GM12864 (cell line): ENCODE results near the gene RASSF3.
"Not testable (repeated sequence)": the region's sequence is repeated elsewhere in the genome, so short reads cannot be mapped to it uniquely, and the experiment has no call there.

Source experiments
- DNase-seq: peaks from one replicate; pipeline ENCODE4 v3.0.0-alpha.2; 2011; ENCODE audit warnings: low read depth
- H3K4me3 ChIP-seq: 2 replicates; pipeline ENCODE4 v1.5.1; 2011; ENCODE audit warnings: mild to moderate bottlenecking, low read depth, low read length, control low read depth
- TF ChIP-seq, protein P1 (sequence below): IDR thresholded peaks from 2 replicates; pipeline ENCODE4 v1.5.1; 2011; ENCODE audit warnings: low read depth, mild to moderate bottlenecking, moderate library complexity, low read length, control low read depth, inconsistent platforms; ENCODE audit errors: missing control alignments

RASSF3 gene

DNA sequence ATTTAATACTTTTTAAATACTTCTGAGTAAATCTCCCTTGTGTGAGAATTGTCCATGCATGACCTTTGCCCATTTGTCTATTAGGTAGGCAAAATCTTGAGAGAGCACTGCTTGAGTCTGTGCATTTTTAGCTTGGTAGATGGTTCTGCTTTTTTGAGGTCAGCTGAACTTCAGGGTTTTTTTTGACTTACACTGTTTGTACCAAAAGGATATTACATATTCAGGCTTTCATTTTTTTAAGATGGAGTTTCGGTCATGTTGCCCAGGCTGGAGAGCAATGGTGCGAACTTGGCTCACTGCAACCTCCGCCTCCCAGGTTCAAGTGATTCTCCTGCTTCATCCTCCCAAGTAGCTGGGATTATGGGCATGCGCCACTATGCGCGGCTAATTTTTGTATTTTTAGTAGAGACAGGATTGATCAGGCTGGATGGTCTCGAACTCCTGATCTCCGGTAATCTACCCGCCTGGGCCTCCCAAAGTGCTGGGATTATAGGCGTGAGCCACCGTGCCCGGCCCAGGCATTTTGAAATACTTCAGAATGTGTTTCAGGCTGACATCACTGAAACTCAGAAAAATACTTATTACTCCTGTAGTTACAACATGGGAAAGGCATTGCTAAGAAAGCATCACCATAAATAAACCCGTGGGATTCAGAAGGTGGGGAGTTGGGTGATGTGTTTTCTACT lies 11.1 kb downstream of the RASSF3 start:
- TF ChIP-seq, protein P1, sequence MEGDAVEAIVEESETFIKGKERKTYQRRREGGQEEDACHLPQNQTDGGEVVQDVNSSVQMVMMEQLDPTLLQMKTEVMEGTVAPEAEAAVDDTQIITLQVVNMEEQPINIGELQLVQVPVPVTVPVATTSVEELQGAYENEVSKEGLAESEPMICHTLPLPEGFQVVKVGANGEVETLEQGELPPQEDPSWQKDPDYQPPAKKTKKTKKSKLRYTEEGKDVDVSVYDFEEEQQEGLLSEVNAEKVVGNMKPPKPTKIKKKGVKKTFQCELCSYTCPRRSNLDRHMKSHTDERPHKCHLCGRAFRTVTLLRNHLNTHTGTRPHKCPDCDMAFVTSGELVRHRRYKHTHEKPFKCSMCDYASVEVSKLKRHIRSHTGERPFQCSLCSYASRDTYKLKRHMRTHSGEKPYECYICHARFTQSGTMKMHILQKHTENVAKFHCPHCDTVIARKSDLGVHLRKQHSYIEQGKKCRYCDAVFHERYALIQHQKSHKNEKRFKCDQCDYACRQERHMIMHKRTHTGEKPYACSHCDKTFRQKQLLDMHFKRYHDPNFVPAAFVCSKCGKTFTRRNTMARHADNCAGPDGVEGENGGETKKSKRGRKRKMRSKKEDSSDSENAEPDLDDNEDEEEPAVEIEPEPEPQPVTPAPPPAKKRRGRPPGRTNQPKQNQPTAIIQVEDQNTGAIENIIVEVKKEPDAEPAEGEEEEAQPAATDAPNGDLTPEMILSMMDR: no peak
- peak overlapping the region; percentile 30 for H3K4me3 ChIP-seq
- peak; percentile 86 for DNase-seq

DNA sequence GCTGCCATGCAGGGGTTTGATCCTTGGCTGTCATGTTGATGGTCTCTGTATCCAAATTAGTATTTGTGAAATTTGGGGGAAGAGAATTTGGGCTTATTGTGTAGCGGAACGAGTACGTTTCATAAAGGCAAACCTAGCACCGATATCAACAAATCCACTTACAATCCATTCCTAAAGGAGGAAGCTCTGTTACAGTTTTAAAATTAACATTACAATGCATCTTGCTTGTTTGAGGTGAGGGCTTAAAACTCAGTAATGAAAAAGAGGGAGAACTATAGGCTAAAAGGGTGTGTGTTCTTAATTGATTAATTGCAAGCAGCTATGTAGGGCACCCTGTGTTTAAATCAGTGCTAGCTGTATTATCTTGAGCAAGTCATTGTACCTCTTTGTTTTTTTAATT lies 13.7 kb downstream of the RASSF3 start:
- no peak overlapping the region for H3K4me3 ChIP-seq
- DNase-seq: no peak
- TF ChIP-seq, protein P1: no peak

DNA sequence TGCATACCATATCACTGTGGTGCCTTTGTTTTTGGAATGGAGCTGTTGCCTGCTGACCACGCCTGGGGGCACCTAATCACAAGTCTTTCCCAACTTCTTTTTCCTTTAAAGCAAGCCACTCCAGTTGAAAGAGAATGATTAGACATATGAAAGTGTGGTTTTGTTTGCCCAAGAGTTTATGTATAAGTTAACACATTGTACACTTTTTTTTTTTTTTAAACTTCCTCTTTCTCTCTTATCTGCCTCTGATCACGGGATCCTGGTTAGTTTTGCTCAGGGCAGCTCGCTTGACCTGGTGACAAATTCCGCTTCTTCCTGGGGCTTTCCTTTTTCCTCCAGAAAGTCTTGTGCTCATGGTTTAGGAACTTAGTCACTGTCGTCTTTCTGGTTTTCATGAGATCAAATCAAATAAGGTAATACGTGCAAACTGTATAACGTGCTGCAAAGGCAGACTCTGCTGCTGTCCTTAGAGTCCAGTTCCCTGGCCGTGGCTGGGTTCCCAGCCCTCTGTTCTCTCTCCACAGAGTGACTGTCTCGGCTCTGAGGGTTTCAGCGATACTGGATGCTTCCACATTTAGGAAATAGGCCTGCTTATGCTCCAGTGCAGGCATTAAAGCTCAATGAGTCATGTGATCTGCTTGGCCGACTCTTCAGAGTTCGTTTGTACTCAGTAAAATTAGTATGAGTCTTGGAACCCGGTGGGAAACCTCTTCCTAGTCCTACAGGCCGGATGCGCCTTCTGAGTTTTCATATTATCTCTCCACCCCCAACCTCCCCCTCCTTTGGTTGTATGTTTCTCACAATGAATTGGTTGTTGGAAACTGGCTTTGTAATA lies 15.2 kb downstream of the RASSF3 start:
- TF ChIP-seq, protein P1: no peak
- peak overlapping the region; percentile 39 for H3K4me3 ChIP-seq
- no peak for DNase-seq

DNA sequence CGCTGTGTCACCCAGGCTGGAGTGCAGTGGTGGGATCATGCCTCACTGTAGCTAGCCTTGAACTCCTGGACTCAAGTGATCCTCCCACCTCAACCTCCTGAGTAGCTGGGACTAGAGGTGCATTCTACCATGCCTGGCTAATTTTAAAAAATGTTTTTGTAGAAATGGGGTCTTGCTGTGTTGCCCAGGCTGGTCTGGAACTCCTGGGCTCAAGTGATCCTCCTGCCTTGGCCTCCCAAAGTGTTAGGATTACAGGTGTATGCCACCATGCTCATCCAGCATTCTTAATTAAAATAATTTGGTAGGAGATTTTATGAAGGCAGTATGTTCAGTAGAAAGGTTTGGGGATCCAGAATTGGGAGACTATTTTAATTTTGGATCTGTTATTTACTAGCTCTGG lies 16.3 kb downstream of the RASSF3 start:
- H3K4me3 ChIP-seq, DNase-seq: not testable (repeated sequence)

DNA sequence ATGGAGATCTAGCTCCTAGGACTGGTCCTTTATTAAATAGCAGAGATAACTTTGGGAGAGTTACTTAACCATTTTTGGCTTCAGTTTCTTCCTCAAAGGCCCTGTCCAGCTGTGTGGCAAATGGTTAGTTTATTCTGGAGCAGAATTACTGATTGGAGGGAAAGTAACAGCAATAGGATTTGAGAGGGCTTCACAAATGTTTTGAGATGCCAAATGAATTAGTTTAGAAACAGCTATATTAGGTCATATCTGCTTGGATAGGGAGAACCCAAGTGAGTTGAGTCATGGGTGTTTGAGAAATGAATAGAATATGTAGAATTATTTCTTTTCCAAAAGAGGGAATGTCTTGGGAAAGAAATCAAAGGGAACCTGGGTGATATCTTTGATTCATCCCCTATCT lies 17.5 kb downstream of the RASSF3 start:
- no peak for DNase-seq
- TF ChIP-seq, protein P1: no peak
- no peak overlapping the region for H3K4me3 ChIP-seq

DNA sequence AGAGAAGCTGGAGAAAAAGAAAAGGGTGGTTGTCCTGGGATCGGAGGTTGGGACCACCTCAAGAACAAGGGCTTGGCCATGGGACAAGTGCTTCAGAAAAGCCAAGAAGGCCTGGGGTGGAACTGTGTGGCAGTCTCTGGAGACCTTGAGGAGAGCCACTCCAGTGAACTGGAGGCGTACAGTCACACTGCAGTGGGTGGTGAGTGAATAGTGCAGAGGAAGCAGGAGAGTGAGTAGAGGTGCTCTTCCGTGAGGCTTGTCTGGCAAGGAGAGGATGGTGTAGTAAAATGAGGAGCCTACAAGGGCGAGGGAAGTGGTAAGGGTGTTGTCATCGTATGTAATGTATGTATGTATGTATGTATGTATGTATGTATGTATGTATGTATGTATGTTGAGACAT lies 20.9 kb downstream of the RASSF3 start:
- H3K4me3 ChIP-seq: no peak overlapping the region
- TF ChIP-seq, protein P1: no peak
- DNase-seq: no peak

DNA sequence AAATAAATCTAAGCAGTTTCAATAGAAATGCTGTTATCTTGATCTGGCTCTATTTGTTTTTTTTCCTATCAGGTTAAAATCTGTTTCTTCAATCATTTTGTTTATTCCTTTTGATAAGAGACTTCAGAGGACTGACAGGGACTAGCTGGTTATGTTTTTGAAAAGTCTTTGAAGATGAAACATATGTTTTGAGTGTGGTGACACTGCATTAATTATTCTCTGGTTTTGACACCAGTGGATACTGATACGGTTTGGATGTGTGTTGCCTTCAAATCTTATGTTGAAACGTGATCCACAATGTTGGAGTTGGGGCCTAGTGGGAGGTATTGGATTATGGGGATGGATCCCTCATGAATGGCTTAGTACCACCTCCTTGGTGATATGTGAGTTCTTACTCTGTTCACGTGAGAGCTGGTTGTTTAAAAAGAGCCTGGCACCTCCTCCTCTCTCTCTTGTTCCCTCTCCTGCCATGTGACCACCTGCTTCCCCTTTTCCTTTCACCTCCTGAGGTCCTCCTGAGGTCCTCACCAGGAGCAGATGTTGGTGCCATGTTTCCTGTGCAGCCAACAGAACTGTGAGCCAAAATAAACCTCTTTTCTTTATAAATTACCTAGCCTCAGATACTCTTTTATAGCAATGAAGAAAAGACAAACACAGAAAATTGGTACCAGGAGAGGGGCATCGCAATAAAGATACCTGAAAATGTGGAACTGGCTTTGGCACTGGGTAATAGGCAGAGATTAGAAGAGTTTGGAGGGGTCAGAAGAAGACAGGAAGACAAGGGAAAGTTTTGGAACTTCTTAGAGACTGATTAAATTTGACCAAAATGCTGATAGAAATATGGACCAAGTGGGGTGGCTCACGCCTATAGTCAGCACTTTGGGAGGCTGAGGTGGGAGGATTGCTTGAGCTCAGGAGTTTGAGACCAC lies 23.0 kb downstream of the RASSF3 start:
- no peak overlapping the region for H3K4me3 ChIP-seq
- TF ChIP-seq, protein P1: no peak
- DNase-seq: no peak
